ENCODE measurements around the gene IGFBP6.

The IGFBP6 gene

DNA sequence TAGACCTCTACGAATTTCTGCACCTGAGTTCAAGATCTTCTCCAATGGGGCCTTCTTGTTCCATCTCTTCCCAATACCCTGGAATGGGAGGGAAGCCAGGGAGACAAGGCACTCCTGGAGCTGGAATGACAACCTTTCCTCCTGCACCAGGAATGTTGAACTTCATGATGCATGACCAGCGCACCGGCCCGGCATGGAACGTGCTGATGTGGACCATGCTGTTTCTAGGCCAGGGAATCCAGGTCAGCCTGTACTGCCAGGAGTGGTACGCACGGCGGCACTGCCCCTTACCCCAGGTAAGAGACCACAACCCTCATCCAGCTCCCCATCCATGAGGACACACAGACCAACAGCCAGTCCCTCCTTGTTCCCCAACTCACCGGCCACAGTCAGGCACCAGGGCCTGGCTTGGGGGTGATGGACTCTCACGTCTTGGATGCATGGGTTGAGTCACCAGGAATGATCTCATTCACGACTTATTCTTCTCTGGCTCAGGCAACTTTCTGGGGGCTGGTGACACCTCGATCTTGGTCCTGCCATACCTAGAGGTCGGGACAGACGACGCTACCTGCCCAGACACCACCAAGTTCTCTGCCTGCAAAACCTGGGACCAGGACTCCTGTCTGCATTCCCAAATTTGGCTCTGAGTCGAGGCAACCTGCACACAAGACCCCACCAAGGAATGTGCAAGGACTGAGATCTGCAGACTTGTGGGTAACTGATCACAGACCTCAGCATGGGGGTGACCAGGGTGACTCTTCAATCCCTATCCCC, 26.3 kb downstream of the IGFBP6 start:
- no peak for DNase-seq

DNA sequence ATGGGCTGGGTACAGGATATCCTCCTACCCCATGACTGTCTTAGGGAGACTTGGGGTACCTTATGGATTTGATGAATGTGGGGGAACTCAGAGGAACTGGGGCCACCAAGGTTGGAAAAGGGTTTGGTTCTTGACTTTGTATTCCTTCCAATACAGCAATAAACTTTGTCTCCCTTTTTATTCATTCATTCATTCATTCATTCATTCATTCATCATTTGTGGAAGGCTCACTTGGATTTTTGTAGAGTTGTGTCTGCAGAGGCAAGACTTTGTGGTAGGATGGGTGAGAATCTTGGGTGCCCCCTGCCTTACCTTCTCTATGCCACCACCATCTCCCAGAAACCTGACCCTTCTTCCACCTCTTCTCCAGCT, 26.9 kb downstream of the IGFBP6 start:
- no peak for DNase-seq

DNA sequence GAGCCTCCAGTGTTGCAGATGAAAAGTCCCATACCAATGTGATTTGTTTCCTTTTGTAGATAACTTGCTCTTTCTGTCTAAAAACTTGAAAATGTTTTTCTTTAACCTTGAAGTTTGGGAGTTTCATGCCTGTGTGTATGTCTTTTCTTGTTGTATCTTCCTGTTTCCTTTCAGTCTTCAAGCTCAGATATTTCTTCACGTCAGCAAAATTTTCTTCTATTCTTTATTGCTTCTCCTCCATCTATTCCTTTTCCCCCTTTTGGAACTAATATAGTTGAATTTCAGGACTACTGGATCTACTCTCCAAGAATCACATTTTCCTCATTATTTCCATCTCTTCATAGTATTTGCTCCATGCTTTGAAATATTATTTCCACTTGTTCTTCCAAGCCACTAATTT, 29.7 kb downstream of the IGFBP6 start:
- DNase-seq: no peak

DNA sequence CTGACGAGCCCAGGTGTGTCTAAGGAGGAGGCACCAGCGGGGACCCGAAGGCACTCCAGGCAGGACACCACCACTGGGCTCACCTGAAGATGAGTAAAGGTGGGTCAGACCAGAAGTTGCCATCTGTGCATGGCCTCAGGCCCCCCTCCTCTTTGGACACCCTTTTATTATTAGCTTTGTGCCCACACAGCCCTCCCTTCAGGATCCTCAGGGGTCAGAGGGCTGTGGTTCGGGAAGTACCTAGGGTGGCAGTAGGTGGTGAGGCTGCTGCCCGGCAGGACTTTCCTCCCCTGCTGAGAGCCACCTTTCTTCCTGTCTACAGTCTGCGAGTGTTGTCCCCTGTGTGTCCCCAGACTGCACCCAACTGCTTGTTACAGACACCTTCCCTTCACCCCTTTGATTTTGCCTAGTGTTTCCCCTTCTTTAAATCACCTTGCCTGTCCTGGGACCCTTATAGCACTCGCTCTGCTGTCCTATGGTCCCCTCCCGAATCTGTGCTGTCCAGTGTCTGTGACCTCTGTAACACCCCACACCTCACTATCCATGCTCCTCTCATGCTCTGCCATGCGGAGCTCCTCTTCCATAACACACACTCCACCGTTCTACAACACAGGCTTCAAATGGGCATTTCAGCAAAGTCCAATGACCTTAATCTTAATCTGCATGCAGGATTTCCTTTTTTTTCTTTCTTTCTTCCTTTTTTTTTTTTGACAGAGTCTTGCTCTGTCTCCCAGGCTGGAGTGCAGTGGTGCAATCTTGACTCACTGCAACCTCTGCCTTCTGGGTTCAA, 31.5 kb downstream of the IGFBP6 start:
- DNase-seq: no peak

DNA sequence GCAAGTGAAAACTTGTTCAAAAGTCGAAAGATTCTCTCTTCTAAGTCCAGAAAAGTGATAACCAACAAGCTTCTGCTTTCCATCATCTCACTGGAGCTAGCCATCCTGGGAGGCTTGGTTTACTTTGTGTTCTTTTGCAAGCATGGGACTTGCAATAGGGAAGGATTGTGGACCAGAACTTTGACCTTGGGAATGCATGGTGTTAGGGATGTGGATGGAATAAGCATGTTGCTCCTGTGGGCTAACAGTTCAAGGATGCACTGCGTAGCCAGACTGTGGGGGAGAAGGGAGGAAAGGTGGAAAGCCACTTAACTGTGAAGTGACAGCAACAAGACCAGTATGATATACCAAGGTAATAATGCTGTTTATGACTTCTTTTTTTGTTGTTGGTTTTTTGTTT, 34.4 kb downstream of the IGFBP6 start:
- no peak for DNase-seq

DNA sequence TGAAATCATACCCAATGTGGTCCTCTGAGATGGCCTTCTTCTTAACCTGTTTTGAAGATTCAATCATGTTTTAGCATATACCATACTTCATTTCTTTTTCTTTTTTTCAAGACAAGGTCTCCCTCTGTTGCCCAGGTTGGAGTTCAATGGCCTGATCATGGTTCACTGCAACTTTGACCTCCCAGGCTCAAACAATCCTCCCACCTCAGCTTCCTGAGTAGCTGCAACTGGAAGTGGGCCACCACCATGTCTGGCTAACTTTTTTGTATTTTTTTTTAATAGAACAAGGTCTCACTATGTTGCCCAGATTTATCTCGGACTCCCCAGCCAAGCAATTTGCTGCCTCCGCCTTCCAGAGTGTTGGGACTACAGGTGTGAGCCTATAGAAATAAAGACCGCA, 36.3 kb downstream of the IGFBP6 start:
- DNase-seq: no peak

DNA sequence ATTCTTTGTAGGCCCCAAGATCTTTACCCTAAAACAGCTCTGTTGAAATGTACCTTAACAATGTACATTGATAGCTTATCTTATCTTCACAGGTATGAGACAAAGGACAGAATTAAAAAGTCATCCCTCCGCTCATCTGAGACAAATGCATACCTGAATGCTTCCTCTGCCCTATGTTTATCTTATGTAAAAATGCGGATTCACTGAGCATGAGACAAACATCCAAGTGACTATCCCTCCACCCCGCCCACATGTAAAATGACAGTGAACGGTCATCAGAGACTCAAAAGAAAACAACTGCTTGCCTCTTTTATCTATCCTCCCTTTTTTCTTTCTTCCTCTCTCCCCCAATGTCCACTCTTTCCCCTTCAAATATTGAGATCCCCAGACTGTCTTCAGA, 45.9 kb downstream of the IGFBP6 start:
- no peak for DNase-seq

DNA sequence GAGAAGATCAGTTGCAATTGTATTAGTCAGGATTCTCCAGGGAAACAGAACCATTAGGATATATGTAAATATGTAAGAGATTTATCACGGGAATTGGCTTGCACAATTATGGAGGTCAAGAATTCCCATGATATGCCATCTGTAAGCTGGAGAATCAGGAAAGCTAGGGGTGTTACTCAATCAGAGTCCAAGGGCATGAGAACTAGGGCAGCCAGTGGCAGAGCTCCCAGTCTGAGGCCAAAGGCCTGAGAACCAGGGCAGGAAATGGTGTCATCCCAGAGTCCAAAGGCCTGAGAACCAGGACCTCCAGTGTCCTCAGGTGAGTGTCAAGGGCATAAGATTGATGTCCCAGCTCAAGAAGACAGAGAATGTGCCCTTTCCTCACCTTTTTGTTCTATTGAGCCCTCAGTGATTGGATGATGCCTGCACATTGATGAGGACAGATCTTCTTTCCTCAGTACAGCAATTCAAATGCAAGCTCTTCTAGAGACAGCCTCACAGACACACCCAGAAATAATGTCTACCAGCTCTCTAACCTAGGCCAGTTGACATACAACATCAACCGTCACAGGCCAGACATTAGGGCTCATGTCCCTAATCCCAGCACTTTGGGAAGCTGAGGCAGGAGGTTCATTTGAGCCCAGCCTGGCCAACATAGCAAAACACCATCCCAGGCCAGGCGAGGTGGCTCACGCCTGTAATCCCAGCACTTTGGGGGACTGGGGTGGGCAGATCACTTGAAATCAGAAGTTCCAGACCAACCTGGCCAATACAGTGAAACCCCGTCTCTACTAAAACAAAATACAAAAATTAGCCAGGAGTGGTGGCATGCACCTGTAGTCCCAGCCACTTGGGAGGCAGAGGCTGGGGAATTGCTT, 48.2 kb downstream of the IGFBP6 start:
- DNase-seq: no peak

DNA sequence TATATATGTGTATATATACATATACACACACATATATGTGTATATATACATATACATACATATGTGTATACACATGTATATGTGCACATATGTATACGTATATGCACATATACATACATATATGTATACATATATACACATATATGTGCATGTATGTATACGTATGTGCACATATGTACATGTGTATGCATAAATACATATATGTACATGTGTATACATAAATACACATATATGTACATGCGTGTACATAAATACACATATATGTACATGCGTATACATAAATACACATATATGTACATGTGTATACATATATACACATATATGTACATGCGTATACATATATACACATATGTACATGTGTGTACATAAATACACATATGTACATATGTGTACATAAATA, 49.7 kb downstream of the IGFBP6 start:
- DNase-seq: no peak

DNA sequence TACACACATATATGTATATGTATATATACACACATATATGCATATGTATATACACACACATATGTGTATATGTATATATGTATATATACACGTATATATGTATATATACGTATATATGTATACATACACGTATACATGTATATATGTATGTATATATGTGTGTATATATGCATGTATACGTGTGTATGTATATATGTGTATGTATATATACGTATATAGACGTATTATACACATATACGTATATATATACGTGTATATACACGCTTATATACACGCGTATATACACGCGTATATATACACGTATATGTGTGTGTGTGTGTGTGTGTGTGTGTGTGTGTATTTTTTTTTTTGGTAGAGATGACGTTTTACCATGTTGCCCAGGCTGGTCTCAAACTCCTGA, 50.2 kb downstream of the IGFBP6 start:
- DNase-seq: no peak

DNA sequence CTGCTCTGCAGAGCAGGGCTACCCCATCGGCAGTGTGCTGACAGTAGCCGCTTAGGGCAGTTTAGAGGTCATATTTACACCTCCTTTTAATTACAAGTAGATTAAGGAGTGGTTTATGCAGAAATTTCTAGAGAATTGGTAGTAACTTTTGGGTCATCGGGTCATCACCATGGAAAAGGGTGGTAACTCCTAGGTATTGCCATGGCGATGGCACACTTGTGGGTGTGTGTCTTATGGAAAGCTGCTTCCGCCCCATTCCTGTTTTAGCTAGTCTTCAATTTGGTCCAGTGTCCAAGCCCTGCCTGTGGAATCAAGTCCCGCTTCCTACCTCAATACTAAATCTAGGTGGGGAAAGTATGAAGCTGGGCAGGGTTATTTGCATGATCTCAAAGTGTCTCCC, 53.6 kb downstream of the IGFBP6 start:
- DNase-seq: no peak
